Left colon (tissue), 2 donors: ENCODE data around the gene PIF1. TPM values are rescaled to one million over a fixed set of nuclear protein-coding genes. Genes with fewer than 3 reads are reported as not detected.

ENCODE experiments used
- ATAC-seq: fragments of 200-7000 bp; cut with Tn5 transposase; one replicate; pipeline ENCODE4 v1.9.1; 2020; ENCODE audit warnings: mild to moderate bottlenecking, moderate library complexity
- DNase-seq, 2 donors: peaks; one replicate each; pipeline ENCODE4 v3.0.0-alpha.2; 2020
- intact Hi-C, 2 donors: fragments of 100-400 bp; cut with DNase I in 1 of 2; cut with micrococcal nuclease in 1 of 2; formaldehyde crosslinking; loops; one replicate each; pipeline versions ENCODE4 v1.11.2 to v1.14.0; 2022; cut with DNase I, micrococcal nuclease
- total RNA-seq, 2 donors: library from RNA; stranded (reverse); fragmentation: NEBNext Ultra II Directional; extraction: Animal tissue kit (Norgen Biotek cat#: 25700); gene quantifications; one replicate each; pipeline ENCODE4 v1.2.1, GENCODE V29; 2021
- donor health status: DM: no; HTN: no; CAD: no.
- donor health status: DM: yes; HTN: yes; CAD: no.

The PIF1 gene
- total RNA-seq, 2 donors from 2014 or later, result 2.2 to 6.0 TPM

DNA sequence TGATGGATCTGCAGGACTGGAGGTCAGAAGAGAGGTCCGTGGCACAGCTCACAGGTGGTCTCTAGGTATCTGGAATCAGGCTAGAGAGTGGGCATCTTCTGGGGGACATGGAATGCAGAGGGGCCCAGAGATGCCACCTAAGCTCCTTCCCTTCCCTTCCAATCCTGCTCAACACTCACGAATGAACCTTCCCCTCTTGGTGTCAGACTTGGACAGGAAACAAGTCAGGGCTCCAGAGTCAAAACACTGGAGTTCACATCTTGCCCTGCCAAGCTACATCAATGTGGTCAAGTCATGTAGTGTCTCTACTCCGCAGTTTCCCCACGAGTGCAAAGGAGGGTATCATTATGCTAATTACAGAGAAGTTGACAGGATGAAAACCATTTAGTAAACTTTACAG, 34.0 kb downstream of the PIF1 start:
- no peak for ATAC-seq
- intact Hi-C loops, result no loop called here
- DNase-seq, result no peak

DNA sequence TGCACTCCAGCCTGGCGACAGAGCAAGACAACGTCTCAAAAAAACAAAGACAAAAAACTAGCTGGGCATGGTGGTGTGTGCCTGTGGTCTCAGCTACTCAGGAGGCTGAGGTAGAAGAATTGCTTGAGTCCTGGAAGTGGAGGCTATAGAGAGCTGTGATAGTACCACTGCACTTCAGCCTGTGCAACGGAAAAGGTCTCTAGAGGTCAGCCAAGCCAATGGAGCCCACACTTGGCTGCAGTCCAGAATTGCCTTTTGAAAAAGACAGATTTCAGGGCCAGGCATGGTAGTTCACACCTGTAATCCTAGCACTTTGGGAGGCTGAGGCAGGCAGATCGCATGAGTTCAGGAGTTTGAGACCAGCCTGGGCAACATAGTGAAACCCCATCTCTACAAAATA, 41.7 kb downstream of the PIF1 start:
- ATAC-seq (no peak), DNase-seq (no peak)
- intact Hi-C loops, result no loop called here

DNA sequence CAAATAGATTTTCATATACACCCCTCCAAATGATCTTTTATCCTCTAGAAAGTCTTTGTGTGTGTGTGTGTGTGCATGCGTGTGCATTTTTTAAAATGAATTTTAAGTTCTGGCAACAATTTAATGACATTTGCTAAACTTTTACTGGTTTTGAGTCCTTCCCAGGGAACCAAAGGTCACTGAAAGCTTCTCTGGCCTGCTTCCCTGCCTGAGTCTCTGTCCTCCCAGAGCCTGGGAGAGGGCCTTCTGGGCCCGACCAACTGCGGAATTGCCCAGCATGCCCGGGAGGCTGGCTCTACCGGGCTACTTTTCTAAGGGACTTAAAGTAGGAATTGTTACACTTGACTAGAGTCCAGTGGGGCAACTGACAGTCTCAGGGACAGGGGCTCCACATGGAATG, 42.7 kb downstream of the PIF1 start:
- DNase-seq, result no peak
- intact Hi-C loops, result no loop called here
- no peak for ATAC-seq

DNA sequence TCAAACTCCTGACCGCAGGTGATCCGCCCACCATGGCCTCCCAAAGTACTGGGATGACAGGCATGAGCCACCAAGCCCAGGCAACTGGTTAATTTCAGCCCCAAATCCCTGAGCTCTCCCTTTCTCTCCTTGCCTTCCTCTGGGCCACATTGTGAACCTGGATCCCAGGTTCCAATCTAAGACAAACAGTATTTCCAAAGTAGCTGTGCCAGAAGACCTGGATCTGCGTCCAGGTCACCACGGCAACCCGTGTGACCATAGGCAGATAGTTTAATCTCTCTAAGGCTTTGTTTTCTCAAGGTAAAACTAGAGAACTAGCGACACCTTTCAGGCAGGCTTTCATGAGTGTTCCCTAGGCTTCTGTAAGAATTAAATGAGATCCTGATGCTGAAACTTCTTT, 44.1 kb downstream of the PIF1 start:
- intact Hi-C loops, result no loop called here
- ATAC-seq (no peak), DNase-seq (no peak)

DNA sequence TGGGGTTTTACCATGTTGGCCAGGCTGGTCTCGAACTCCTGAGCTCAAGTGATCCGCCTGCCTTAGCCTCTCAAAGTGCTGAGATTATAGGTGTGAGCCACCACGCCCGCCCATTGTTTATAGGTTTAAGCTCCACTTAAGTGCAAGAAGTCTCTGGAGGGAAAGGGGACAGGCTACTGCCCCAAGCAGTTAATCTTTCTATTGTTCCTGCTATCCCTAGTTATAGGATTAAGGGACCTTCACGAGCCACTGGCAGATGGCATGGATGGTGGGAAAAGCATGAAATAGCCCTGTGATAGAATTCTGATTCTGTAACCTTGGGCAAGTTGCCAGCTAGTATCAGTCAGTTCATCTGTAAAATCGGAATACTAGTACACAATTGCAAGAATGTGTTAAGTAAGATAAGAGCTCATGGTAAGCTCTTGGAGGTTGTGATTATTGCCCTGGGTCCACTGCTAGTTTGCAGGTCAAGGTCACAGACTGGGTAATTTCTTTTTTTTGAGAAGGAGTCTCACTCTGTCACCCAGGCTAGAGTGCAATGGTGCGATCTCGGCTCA, 44.8 kb downstream of the PIF1 start:
- no peak for DNase-seq
- no peak for ATAC-seq
- intact Hi-C loops, result no loop called here

DNA sequence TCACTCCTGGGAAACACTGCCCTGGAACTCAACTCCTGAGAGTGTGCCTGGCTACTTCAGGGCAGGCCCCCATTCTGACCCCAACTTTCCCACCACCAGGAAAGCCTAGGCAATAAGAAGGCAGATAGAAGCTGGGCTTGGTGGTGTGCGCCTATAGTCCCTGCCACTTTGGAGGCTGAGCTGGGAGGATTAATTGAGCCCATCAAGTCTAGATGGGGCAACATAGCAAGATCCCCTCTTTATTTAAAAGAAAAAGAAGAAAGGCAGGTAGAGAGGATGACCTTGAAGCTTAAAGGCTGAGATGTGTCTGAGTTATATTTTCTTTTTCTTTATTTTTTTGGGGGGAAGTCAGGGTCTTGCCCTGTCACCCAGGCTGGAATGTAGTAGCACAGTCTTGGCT, 45.8 kb downstream of the PIF1 start:
- DNase-seq (no peak), ATAC-seq (no peak)
- intact Hi-C loops, result no loop called here

DNA sequence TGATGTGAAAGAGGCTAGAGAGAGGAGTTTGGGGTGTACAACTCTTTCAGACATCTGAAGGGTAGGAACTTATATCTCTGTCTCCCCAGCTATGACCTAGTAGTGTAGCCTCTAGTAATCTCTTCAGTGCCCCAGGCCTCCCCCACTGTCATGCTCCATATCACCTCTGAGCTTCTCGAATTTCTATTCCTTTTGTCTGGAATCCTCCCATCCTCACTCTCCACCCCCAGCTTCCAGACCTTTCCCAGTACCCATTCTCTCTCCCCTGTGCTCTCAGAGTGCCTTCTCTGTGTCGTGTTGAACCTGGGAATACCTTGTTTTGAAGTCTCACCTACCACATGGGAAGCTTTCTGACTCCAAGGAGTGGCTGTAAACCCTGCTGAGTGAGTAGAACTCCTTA, 46.4 kb downstream of the PIF1 start:
- ATAC-seq (no peak), DNase-seq (no peak)
- intact Hi-C loops, result no loop called here

DNA sequence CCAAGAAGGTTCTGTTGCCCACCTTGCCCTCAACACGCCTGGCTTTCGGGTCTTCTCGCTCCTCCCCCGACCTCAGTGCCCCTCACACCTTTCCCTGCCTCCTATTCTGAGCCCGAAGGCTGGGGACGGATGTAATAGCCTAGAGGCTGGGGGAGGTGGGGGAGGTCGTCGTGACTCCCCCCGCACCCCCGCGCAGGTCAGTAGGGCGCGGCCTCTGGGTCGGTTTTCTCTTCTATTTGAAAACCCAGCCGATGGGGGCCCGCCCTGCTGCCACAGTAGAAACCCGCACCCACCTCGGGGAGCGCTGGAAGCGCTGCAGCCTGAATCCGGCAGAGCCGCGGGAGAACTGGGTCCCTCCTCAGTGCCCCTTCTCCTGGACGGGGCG, 49.1 kb downstream of the PIF1 start:
- intact Hi-C loops, result no loop called here
- DNase-seq (no peak), ATAC-seq (no peak)

DNA sequence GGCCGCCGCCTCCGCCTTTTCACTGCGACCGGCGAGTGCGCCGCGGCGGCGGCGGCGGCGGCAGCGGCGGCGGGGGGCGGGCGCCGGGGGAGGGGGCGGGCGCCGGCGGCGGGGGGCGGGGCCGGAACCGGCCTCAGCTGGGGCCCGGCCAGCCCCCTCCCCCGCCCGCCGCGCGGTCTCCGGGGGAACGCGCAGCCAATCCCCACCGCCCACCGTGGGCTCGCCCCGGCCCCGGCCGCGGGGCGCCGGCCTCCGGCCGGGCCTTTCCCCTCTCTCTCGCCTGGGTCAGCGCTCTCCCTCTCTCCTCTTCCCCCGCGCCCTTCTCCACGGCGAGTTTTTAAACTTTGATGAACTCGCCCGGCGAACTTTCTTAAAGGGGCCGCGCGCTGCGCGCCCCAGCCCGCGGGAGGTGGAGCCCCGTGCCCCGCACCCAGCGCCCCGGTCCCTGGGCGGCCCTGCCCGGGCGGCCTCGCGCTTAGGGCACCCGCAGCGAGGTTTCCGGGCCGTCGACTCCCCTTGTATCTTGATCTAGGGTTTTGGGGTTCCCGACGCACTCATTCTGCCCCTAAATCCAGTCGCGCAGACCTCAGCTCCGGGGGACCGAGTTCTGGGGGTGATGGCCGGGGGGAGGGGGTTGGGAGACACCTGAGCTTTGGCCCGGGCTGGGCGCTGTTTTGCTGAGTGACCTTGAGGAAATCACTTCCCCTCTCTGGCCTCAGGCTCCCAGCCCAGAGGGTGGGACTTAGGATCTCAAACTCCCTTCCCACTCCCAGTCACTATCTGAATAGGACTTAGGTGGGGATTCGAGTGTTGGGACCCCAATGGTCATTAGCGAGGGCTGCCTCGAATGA, 49.7 kb downstream of the PIF1 start, which contains the start of gene RBPMS2:
RBPMS2 (minus strand) TSS at position 39 of the 851 bp plus-strand sequence. CDS start 270 bp downstream, outside the sequence.
- ATAC-seq (no peak), DNase-seq (no peak)

DNA sequence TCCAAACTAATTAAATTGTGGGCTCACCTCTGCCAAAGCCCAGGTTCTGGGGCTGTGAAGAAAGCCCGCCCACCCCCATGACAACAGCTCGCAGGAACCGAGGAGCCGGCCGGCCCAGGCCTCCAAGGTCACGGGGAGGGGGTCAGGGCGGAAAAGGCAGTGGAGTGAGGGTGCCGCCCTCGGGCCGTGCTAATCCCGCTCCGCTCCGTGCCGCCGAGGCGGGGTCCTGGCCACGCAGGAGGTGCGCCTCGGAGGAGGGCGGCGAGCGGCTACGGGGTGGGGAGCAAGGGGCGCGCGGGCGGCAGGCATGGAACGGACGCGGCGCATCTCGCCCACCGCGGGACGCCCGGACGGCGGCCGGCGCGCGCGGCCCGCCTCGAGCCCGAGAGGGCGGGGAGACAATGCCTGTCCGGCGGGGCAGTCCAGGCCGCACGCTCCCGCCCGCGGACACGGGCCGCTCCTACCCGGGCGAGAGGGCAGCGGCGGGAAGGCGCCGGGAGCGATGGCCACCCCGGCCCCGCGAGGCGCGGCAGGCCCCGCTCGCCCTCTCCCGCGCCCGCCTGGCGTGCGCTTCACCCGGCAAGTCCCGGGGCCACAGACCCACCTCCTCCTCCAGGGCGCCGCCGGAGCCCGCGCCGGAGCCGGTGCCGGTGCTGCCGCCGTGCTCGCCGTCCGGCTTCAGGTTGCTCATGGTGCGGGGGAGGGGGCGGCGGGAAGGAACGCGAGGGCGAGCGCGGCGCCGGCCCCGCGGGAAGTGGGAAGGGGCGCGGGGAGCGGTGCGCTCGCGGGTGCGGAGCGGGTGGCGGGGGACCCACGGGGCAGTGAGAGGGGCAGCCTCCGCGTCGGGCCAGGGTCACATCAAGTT, 50.6 kb downstream of the PIF1 start:
- peak; percentile 46 for ATAC-seq
- DNase-seq, result peak in 1 of 2 donors; percentile 14
- intact Hi-C loops, result no loop called here

More for the DNA sequence above, 49.7 kb downstream of the PIF1 start, which contains the start of gene RBPMS2:
- intact Hi-C loops, result no loop called here

DNA sequence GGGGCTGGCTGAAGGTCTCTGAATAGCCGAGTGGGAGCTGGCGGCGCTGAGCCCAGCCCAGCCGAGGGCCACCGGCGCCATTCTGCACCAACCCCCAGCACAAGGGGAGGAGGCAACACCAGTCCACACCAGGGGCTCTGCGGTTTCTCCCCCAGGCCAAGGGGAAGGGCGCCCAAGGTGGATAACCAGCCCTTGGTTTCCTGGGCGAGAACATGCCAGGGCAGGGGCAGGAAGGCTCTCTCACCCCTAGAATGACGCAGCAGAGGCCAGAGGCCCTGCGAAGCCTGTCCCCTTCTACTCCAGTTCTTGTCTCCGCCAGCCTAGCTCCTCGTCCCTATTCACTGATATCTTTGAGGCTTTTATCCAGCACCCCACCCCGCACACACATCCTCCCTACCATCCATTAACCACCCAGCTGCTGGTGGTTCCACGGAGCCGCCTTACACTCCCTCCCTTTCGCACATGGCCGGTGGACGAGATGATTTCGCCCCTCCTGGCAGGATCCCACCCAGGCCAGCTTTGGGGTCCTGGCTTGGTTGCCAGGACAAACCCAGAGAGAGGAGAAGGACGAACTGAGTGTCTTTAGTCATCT, 51.3 kb downstream of the PIF1 start:
- ATAC-seq (no peak), DNase-seq (no peak)
- intact Hi-C loops, result no loop called here

DNA sequence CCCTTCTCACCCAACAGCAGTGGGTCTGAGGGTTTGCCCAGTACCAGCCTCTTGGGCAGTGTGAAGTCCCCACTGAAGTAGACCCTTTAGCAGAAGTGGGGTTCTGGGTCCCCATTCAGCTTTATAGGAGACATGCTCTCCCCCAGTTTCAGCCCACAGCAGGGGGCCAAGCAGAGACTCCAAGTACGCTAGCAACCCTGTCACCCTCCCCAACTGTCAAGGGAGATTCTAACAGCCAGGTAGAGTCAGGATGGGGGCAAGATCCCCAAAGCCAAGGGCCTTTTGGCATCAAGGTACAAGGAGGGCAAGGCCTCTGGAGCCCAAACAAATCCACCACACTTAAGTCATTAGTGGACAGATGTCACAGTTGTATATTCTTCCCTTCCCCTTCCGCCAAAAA, 51.8 kb downstream of the PIF1 start:
- intact Hi-C loops, result no loop called here
- ATAC-seq, result no peak
- no peak for DNase-seq

DNA sequence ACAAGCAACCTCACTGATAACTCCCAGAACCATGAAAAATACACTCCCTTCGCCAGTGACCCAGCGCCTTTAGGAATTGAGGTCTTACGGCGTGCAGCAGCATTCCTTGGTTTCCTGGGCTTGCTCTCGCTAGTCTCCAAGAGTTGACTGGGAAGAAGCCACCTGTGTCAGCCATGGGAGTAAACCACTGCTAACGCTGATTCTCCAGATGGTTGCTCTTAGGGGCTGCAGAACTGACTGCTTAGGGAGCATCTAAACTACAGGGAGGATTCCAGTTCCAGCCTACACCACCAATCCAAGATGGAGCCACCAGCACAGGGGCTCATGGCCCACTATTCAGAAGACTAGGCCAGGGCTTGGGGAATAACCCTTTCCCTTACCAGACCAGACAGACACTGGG, 52.5 kb downstream of the PIF1 start:
- ATAC-seq, result no peak
- intact Hi-C loops, result no loop called here

DNA sequence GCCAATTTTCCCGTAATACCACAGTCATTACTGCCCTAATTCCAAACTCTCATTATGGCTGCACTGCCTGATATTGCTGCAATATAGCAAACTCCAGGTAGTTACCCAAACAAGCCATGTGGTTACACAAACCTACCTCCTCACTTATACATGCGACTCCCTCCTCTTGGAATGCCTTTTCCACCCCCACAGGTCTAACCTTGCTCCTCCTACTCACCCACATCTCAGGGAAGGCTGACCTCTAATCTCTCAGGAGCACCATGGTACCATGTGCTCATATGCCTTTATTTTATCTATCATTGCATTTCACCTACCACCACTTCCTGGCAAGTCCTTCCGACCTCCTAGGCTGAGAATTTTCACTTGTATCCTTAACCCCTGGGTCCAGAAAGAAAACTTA, 53.0 kb downstream of the PIF1 start:
- DNase-seq (no peak), ATAC-seq (no peak)
- intact Hi-C loops, result no loop called here

More for the DNA sequence above, 52.5 kb downstream of the PIF1 start:
- no peak for DNase-seq

DNA sequence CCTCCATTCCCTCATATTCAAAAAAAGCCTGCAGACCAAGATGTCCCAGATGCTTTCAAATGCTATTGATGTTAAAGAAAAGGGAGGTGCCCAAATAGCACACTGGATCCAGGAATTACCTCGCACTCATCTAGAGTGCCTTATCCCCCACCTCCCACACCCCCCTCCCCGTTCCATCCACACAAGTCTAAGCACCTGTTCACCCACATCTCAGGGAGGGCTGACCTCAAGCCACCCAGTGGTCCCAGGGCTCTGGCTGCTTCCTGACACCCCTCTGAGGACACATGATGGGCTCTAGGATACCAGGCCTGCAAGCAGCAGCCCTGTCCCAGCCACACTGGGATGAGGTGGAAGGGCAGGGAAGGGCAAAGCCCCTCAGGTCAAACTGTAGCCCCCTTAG, 54.8 kb downstream of the PIF1 start:
- intact Hi-C loops, result no loop called here
- ATAC-seq (no peak), DNase-seq (no peak)

DNA sequence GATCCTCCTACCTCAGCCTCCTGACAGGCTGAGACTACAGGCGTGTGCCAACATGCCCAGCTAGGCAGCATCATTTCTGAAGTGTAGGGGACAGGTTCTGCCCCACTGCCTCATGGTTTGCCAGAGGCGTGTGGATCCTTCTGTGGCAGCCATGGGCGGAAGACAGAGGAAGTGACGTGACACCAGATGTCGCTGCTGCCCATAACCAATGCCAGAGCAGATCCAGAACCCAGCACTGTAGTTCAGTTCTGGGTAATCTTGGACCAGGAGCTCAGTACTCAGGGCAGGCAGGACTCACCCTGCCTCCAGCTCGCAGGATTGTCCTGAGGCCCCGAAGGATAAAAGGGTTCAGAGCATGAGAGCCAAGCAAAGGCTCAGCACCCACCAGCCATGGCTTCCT, 58.2 kb downstream of the PIF1 start:
- DNase-seq (no peak), ATAC-seq (no peak)
- intact Hi-C loops, result no loop called here

DNA sequence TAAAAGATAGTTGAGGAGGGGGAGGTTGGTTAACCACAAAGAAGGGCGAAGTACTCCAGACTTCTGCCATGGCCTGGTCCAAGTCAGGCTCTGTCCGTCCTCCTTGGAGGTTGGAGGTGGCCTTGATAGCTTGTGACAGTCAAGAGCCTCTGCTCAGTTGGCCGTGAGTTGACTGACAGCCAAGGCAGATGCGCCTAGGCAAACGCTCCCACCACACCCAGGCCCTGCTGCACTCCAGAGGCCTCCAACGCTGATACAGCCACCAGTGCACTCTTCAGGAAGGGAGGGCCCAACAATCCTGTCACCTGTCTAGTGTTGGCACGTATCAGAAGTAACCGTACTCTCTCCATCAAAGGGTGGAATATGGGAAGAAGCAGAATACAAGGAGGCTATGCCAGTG, 59.4 kb downstream of the PIF1 start:
- intact Hi-C loops, result no loop called here
- DNase-seq, result no peak
- ATAC-seq, result no peak
